ENCODE data around the gene ICAM3. TPM values are rescaled to one million over a fixed set of nuclear protein-coding genes. Genes with fewer than 3 reads are reported as not detected.
A peak's percentile ranks its signal among the peaks of the same experiment; 100 is the strongest.
"Not testable (repeated sequence)": the region's sequence is repeated elsewhere in the genome, so short reads cannot be mapped to it uniquely, and the experiment has no call there.

ICAM3 gene
- total and polyA plus RNA-seq, 12 donors: 3.7 to 17.7 (median 8.0) TPM

DNA sequence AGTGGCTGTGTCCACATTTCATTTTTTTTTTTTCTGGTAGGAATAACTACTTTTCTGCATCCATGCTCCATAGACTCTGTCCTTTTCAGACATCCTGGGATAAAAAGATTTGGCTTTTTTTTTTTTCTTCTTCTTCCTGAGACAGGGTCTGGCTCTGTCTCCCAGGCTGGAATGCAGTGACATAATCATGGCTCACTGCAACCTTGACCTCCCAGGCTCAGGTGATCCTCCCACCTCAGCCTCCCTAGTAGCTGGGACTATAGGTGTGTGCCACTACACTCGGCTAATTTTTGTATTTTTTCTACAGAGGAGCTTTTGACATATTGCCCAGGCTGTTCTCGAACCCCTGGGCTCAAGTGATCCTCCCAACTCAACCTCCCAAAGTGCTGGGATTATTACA is 4.1 kb upstream of the ICAM3 start:
- DNase-seq: no peak
- Histone ChIP-seq H3K36me3 (replicated peaks in 1 of 2) (no peaks in the 10 kb centered on the region), H3K4me1 (replicated peaks in 1 of 2) (no peaks in the 10 kb centered on the region), H3K4me3 (no peak overlapping the region), H3K27me3 (no peaks in the 10 kb centered on the region), H3K27ac (no peak overlapping the region), H3K9me3 (replicated peaks in 1 of 3) (no peaks in the 10 kb centered on the region)
- intact Hi-C loops (cut with DNase I): no loop called here
- WGBS, 4 donors: 64 to 81% (median 73%) methylated on average over 2 of the region's 2 CpGs
- no peak for TF ChIP-seq POLR2A (IDR thresholded peaks at IDR 0.05)
- TF ChIP-seq, protein P1, sequence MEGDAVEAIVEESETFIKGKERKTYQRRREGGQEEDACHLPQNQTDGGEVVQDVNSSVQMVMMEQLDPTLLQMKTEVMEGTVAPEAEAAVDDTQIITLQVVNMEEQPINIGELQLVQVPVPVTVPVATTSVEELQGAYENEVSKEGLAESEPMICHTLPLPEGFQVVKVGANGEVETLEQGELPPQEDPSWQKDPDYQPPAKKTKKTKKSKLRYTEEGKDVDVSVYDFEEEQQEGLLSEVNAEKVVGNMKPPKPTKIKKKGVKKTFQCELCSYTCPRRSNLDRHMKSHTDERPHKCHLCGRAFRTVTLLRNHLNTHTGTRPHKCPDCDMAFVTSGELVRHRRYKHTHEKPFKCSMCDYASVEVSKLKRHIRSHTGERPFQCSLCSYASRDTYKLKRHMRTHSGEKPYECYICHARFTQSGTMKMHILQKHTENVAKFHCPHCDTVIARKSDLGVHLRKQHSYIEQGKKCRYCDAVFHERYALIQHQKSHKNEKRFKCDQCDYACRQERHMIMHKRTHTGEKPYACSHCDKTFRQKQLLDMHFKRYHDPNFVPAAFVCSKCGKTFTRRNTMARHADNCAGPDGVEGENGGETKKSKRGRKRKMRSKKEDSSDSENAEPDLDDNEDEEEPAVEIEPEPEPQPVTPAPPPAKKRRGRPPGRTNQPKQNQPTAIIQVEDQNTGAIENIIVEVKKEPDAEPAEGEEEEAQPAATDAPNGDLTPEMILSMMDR (IDR thresholded peaks at IDR 0.05): no peak

GRCh38 chr19:10339977-10340376 is 553 bp upstream of the ICAM3 start:
- Histone ChIP-seq H3K27ac (no peak overlapping the region), H3K36me3 (replicated peaks in 1 of 2) (no peaks in the 10 kb centered on the region), H3K4me1 (replicated peaks in 1 of 2) (no peaks in the 10 kb centered on the region), H3K4me3 (no peak overlapping the region), H3K27me3 (no peaks in the 10 kb centered on the region), H3K9me3 (replicated peaks in 1 of 3) (no peaks in the 10 kb centered on the region)
- WGBS, 4 donors: 77 to 89% (median 84%) methylated on average over 5 of the region's 5 CpGs
- intact Hi-C loops (cut with DNase I): loop anchor here in 1 of 2 donors (5.0 kb wide), 1 partner anchor 52 kb away; no protein-coding TSS in a partner anchor
- DNase-seq: no peak
- TF ChIP-seq, protein P1 (IDR thresholded peaks at IDR 0.05): no peak
- no peak for TF ChIP-seq POLR2A (IDR thresholded peaks at IDR 0.05)

- no peaks in the 10 kb centered on the region for H3K27me3 ChIP-seq
- TF ChIP-seq POLR2A (IDR thresholded peaks at IDR 0.05): no peak
- no peaks in the 10 kb centered on the region for H3K36me3 ChIP-seq (replicated peaks in 1 of 2)
- no peak overlapping the region for H3K4me3 ChIP-seq
- intact Hi-C loops (cut with DNase I): loop anchor here in 1 of 2 donors (5.0 kb wide), 1 partner anchor 53 kb away; no protein-coding TSS in a partner anchor
- no peak overlapping the region for H3K27ac ChIP-seq
- H3K4me1 ChIP-seq (replicated peaks in 1 of 2): peaks cover 4 to 6% of the 10 kb centered on the region in 2 donors
- H3K9me3 ChIP-seq (replicated peaks in 1 of 3): no peaks in the 10 kb centered on the region
- 78 to 88% (median 81%) methylated on average over 6 of the region's 6 CpGs for WGBS, 4 donors
- no peak for DNase-seq
Measured at GRCh38 chr19:10338940-10339339, 484 bp downstream of the ICAM3 start.

DNA sequence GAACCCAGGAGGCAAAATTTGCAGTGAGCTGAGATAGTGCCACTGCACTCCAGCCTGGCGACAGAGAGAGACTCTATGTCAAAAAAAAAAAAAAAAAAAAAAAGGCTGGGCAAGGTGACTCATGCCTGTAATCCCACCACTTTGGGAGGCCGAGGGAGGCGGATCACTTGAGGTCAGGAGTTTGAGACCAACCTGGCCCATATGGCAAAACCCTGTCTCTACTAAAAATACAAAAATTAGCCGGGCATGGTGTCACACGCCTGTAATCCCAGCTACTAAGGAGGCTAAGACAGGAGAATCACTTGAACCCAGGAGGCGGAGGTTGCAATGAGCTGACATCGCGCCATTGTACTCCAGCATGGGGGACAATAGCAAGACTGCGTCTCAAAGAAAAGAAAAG is 2.7 kb downstream of the ICAM3 start:
- not testable (repeated sequence) for H3K9me3 ChIP-seq (replicated peaks in 1 of 3); H3K4me3 ChIP-seq; H3K27ac ChIP-seq; DNase-seq; H3K27me3 ChIP-seq; H3K36me3 ChIP-seq (replicated peaks in 1 of 2)
- peaks cover 13 to 15% of the 10 kb centered on the region in 2 donors for H3K4me1 ChIP-seq (replicated peaks in 1 of 2)
- WGBS, 4 donors: 90 to 95% (median 93%) methylated on average over 9 of the region's 9 CpGs
- intact Hi-C loops (cut with DNase I): loop anchor here in 1 of 2 donors (5.0 kb wide), 1 partner anchor 56 kb away; no protein-coding TSS in a partner anchor

- H3K27ac ChIP-seq: peak overlapping the region in 1 of 5 donors; percentile 94
Measured at GRCh38 chr19:10335352-10335985, 4.0 kb downstream of the ICAM3 start.

More at GRCh38 chr19:10335352-10335985, 4.0 kb downstream of the ICAM3 start:
- TF ChIP-seq, protein P1 (IDR thresholded peaks at IDR 0.05): no peak
- no peak for TF ChIP-seq POLR2A (IDR thresholded peaks at IDR 0.05)
- DNase-seq: no peak
- Histone ChIP-seq H3K27me3 (no peaks in the 10 kb centered on the region), H3K36me3 (replicated peaks in 1 of 2) (peaks cover 0 to under 1% of the 10 kb centered on the region in 2 donors), H3K9me3 (replicated peaks in 1 of 3) (no peaks in the 10 kb centered on the region), H3K4me3 (no peak overlapping the region), H3K4me1 (replicated peaks in 1 of 2) (peaks cover 13 to 17% of the 10 kb centered on the region in 2 donors)
- WGBS, 4 donors: 57 to 77% (median 66%) methylated on average over 5 to 26 of the region's 26 CpGs
- intact Hi-C loops (cut with DNase I): loop anchor here in 1 of 2 donors (5.0 kb wide), 1 partner anchor 57 kb away; no protein-coding TSS in a partner anchor

All from adrenal gland (tissue), 12 donors.